HepG2 (cell line): ENCODE measurements around the gene OSER1. TPM values are rescaled to one million over a fixed set of nuclear protein-coding genes. Genes with fewer than 3 reads are reported as not detected.

Experiments used
- ATAC-seq: fragments of 200-7000 bp; cut with Tn5 transposase; 3 replicates; pipeline ENCODE4 v1.9.1; 2020; ENCODE audit warnings: mild to moderate bottlenecking, moderate library complexity
- BruUV-seq: library from RNA; stranded (reverse); fragments of 400-500 nt; replicated peaks from 2 replicates; lab custom pipeline; 2021; lab: Mats Ljungman, UMichigan
- CTCF ChIA-PET: fragments of 300-600 bp; formaldehyde crosslinking; extraction: SDS; loops from one replicate; lab custom pipeline; 2021; ENCODE audit warnings: low total read pairs, inconsistent platforms, low intra/inter-chr PET ratio; lab: Yijun Ruan, JAX
- POLR2A ChIA-PET: fragments of 350-600 bp; sonication (Branson Sonifier 250); formaldehyde crosslinking; loops from one replicate; lab custom pipeline; 2020; ENCODE audit warnings: antibody characterized with exemption, inconsistent platforms; lab: Yijun Ruan, JAX
- DNase-seq: peaks from one replicate; pipeline ENCODE4 v3.0.0-alpha.2; 2015; ENCODE audit warnings: low spot score
- FAIRE-seq: peaks from 3 replicates; lab custom pipeline; 2011; peaks lifted over from hg19 to GRCh38; lab: Jason Lieb, UNC
- H2AFZ ChIP-seq: one replicate; pipeline ENCODE4 v1.6.1; 2011; ENCODE audit warnings: low read length, inconsistent platforms
- H3K27ac ChIP-seq: fragments of 300-600 bp; 3 replicates; pipeline ENCODE4 v1.8.0; 2011; ENCODE audit warnings: mixed run types, mild to moderate bottlenecking, mixed read lengths, low read length, inconsistent platforms; ENCODE audit not compliant: insufficient read depth; ENCODE audit errors: extremely low read length
- H3K27me3 ChIP-seq, 2 experiments: fragments of 200-600 bp in 1 of 2; 2 replicates in 1 of 2; 3 replicates in 1 of 2; pipeline versions ENCODE4 v1.6.0 to v1.8.0; 2011; ENCODE audit warnings: low read length in 2 of 2, mild to moderate bottlenecking in 2 of 2, moderate library complexity in 2 of 2, inconsistent platforms in 1 of 2; ENCODE audit not compliant: insufficient read depth in 2 of 2, control insufficient read depth in 1 of 2
- H3K36me3 ChIP-seq, 2 experiments: fragments of 200-600 bp in 1 of 2; replicated peaks in 1 of 2; 2 replicates in 1 of 2; 3 replicates in 1 of 2; pipeline versions ENCODE4 v1.5.1 to v1.8.0; 2011; ENCODE audit warnings: low read length in 2 of 2, inconsistent platforms in 1 of 2; ENCODE audit not compliant: insufficient read depth in 2 of 2, control insufficient read depth in 1 of 2
- H3K4me1 ChIP-seq: 2 replicates; pipeline ENCODE4 v1.5.1; 2012; ENCODE audit warnings: low read length, inconsistent platforms; ENCODE audit not compliant: insufficient read depth
- H3K4me2 ChIP-seq: 2 replicates; pipeline ENCODE4 v1.6.0; 2011; ENCODE audit warnings: low read depth, low read length, inconsistent platforms
- H3K4me3 ChIP-seq, 3 experiments: fragments of 200-600 bp in 1 of 3; sonication (generic), shearing (Covaris generic) in 1 of 3; replicated peaks in 1 of 3; 2 replicates each; pipeline ENCODE4 v1.5.1; 2011 to 2016; ENCODE audit warnings: low read length in 3 of 3, inconsistent platforms in 2 of 3, low read depth in 2 of 3, mild to moderate bottlenecking in 2 of 3, control low read depth in 1 of 3, mixed read lengths in 1 of 3; ENCODE audit not compliant: insufficient read depth in 1 of 3
- H3K79me2 ChIP-seq: one replicate; pipeline ENCODE4 v1.6.1; 2011; ENCODE audit warnings: low read length, inconsistent platforms; ENCODE audit not compliant: insufficient read depth
- H3K9ac ChIP-seq: 2 replicates; pipeline ENCODE4 v1.6.0; 2011; ENCODE audit warnings: mild to moderate bottlenecking, low read depth, low read length, inconsistent platforms; ENCODE audit not compliant: insufficient read depth
- H3K9me3 ChIP-seq: 2 replicates; pipeline ENCODE4 v1.5.1; 2012; ENCODE audit warnings: mild to moderate bottlenecking, low read length
- H4K20me1 ChIP-seq: 2 replicates; pipeline ENCODE4 v1.6.0; 2011; ENCODE audit warnings: inconsistent platforms, mild to moderate bottlenecking, low read length, moderate library complexity; ENCODE audit not compliant: insufficient read depth
- ATF6 ChIP-seq: sonication (generic); formaldehyde crosslinking; conservative IDR thresholded peaks from 2 replicates; pipeline ENCODE4 v1.4.0; 2020; ENCODE audit warnings: missing genetic modification reagents
- CCDC6 ChIP-seq: sonication (generic); formaldehyde crosslinking; IDR thresholded peaks from 2 replicates; pipeline ENCODE4 v1.8.1; 2022; ENCODE audit warnings: mild to moderate bottlenecking, missing genetic modification reagents, moderate library complexity
- DNMT3B ChIP-seq: conservative IDR thresholded peaks from 2 replicates; pipeline ENCODE4 v1.6.1; 2016; ENCODE audit warnings: missing biosample characterization, control low read depth
- FLYWCH1 ChIP-seq: sonication (generic); formaldehyde crosslinking; IDR thresholded peaks from 2 replicates; pipeline ENCODE4 v1.8.1; 2023; ENCODE audit warnings: mild to moderate bottlenecking, missing genetic modification reagents
- HMGXB4 ChIP-seq, 2 experiments: sonication (generic) in 1 of 2; formaldehyde crosslinking in 1 of 2; IDR thresholded peaks; 2 replicates each; pipeline versions ENCODE4 v1.4.0 to v1.6.1; 2018 to 2020; ENCODE audit warnings: missing genetic modification reagents in 2 of 2, borderline replicate concordance in 1 of 2, low read depth in 1 of 2, mild to moderate bottlenecking in 1 of 2, missing biosample characterization in 1 of 2
- KMT2A ChIP-seq: sonication (generic); formaldehyde crosslinking; IDR thresholded peaks from 2 replicates; pipeline ENCODE4 v1.4.0; 2020; ENCODE audit warnings: missing genetic modification reagents
- SMAD1 ChIP-seq: sonication (generic); formaldehyde crosslinking; IDR thresholded peaks from 2 replicates; pipeline ENCODE4 v1.4.0; 2020; ENCODE audit warnings: missing genetic modification reagents, low read depth, mild to moderate bottlenecking, borderline replicate concordance
- ZMYM4 ChIP-seq: sonication (generic); formaldehyde crosslinking; IDR thresholded peaks from 2 replicates; pipeline ENCODE4 v1.8.1; 2023; ENCODE audit warnings: mild to moderate bottlenecking, missing genetic modification reagents
- ZNF253 ChIP-seq: sonication (generic); formaldehyde crosslinking; IDR thresholded peaks from 2 replicates; pipeline ENCODE4 v1.8.0; 2022; ENCODE audit warnings: mild to moderate bottlenecking, missing genetic modification reagents, borderline replicate concordance
- WGBS: methylation state at CpG from one replicate; pipeline ENCODE4 v1.1.6; 2017; ENCODE audit warnings: low lambda C conversion rate; 5-methylcytosine and 5-hydroxymethylcytosine counted together
- in situ Hi-C: cut with HindIII; loops from 2 replicates; pipeline ENCODE4 v1.10.0; 2017; ENCODE audit warnings: low pct_unique_long_range_greater_than_20kb; ENCODE audit not compliant: extremely low pct_ligation_motif_present
- intact Hi-C: fragments of 100-400 bp; cut with micrococcal nuclease; formaldehyde crosslinking; loops from one replicate; pipeline ENCODE4 v1.10.0; 2022; ENCODE audit not compliant: unreplicated experiment
- polyA plus RNA-seq, 8 experiments: library from polyadenylated mRNA; depleted of rRNA in 3 of 8; stranded (reverse) in 7 of 8; unstranded in 1 of 8; fragments of >200 nt; fragmentation: Illumina TruSeq in 4 of 8; extraction: Trizol in 4 of 8; gene quantifications; 2 replicates each; pipeline versions ENCODE4 v1.2.1 to v1.2.3, GENCODE V29; 2011 to 2016; ENCODE audit warnings: low read depth in 4 of 8, missing spikeins in 1 of 8, mixed read lengths in 1 of 8; ENCODE audit not compliant: insufficient read depth in 1 of 8
- total RNA-seq, 5 experiments: library from RNA; depleted of rRNA; stranded (reverse); fragments of >200 nt; fragmentation: Illumina TruSeq; extraction: Trizol; gene quantifications; 2 replicates each; pipeline ENCODE4 v1.2.3, GENCODE V29; 2016; ENCODE audit warnings: low read depth in 1 of 5
- TF ChIP-seq, protein P1 (sequence below): sonication (generic); formaldehyde crosslinking; IDR thresholded peaks from 2 replicates; pipeline ENCODE4 v1.5.1; 2020; ENCODE audit warnings: mild to moderate bottlenecking, missing genetic modification reagents, moderate library complexity

The OSER1 gene
- total and polyA plus RNA-seq, 2 of the 13 experiments (the other 11 are each of a cell fraction or from before 2014, with no cell fraction given) = 71.2 to 71.5 TPM

GRCh38 chr20:44231713-44232468 is 21.3 kb upstream of the OSER1 start (continued):
- no peak for TF ChIP-seq CCDC6 (CRISPR knock-in tag)

DNA sequence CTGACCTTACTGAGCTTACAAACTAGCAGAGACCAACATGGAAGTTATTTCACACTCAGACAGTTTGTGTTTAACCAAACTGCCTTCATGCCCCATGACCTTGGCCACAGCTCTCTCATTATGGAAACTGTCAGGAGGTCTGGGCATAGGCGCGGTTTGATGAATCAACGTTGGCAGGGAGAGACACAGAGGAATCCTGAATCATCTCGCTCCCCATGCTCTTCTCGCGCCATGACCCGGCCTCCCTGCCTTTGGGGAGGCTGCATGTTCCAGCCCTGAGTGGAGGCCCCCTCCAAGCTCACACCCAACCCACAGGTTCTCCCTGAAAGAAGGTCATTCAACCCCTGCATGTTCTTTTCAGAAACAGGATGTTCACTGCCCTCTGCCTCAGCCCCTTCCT is 20.6 kb upstream of the OSER1 start:
- POLR2A ChIA-PET = interaction anchor here (0.7 to 2.0 kb wide), 3 partner anchors 71 to 937 kb away, joined by 3 to 6 read pairs (median 3); partner anchors contain the start of gene FITM2
- ATAC-seq (peak; percentile 28), FAIRE-seq (peak; percentile 12), DNase-seq (peak; percentile 46)
- CTCF ChIA-PET = no interaction called here
- Histone ChIP-seq H3K4me2 (peak overlapping the region; percentile 14; the same call in 1 of the 2 replicates), H3K79me2 (no peaks in the 10 kb centered on the region), H3K9me3 (no peaks in the 10 kb centered on the region), H3K9ac (no peak overlapping the region), H3K4me1 (peaks cover 29% of the 10 kb centered on the region), H3K4me3 (no peak overlapping the region), H3K27me3 (no peaks in the 10 kb centered on the region; a peak in 1 of 5 replicates), H4K20me1 (no peaks in the 10 kb centered on the region), H3K36me3 (no peaks in the 10 kb centered on the region), H2AFZ (no peak overlapping the region), H3K27ac (no peak overlapping the region)
- intact Hi-C loops = loop anchor here (1.0 kb wide), 1 partner anchor 80 kb away; the partner anchor contains the start of gene FITM2
- WGBS = 39% methylated on average over 7 of the region's 7 CpGs
- BruUV-seq = no TSS peak
- in situ Hi-C loops = no loop called here
- TF ChIP-seq FLYWCH1 (CRISPR knock-in tag) (no peak), HMGXB4 (CRISPR knock-in tag; IDR thresholded peaks at IDR 0.05; ENCODE audit: borderline replicate concordance in 1 of 2, low read depth in 1 of 2) (no peak), DNMT3B (CRISPR knock-in tag) (no peak), SMAD1 (CRISPR knock-in tag) (no peak), ATF6 (CRISPR knock-in tag) (no peak), KMT2A (CRISPR knock-in tag) (no peak), ZMYM4 (peak; percentile 13; the same call in 1 of the 2 replicates), ZNF253 (CRISPR knock-in tag) (no peak)
- TF ChIP-seq, protein P1, sequence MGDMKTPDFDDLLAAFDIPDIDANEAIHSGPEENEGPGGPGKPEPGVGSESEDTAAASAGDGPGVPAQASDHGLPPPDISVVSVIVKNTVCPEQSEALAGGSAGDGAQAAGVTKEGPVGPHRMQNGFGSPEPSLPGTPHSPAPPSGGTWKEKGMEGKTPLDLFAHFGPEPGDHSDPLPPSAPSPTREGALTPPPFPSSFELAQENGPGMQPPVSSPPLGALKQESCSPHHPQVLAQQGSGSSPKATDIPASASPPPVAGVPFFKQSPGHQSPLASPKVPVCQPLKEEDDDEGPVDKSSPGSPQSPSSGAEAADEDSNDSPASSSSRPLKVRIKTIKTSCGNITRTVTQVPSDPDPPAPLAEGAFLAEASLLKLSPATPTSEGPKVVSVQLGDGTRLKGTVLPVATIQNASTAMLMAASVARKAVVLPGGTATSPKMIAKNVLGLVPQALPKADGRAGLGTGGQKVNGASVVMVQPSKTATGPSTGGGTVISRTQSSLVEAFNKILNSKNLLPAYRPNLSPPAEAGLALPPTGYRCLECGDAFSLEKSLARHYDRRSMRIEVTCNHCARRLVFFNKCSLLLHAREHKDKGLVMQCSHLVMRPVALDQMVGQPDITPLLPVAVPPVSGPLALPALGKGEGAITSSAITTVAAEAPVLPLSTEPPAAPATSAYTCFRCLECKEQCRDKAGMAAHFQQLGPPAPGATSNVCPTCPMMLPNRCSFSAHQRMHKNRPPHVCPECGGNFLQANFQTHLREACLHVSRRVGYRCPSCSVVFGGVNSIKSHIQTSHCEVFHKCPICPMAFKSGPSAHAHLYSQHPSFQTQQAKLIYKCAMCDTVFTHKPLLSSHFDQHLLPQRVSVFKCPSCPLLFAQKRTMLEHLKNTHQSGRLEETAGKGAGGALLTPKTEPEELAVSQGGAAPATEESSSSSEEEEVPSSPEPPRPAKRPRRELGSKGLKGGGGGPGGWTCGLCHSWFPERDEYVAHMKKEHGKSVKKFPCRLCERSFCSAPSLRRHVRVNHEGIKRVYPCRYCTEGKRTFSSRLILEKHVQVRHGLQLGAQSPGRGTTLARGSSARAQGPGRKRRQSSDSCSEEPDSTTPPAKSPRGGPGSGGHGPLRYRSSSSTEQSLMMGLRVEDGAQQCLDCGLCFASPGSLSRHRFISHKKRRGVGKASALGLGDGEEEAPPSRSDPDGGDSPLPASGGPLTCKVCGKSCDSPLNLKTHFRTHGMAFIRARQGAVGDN = peak; percentile 7; the same call in 1 of the 2 replicates
